Liver (tissue), 9 donors: ENCODE data around the gene BACH2. TPM values are rescaled to one million over a fixed set of nuclear protein-coding genes. Genes with fewer than 3 reads are reported as not detected.

Experiments used
- DNase-seq: peaks from one replicate; pipeline ENCODE4 v3.0.0-alpha.2; 2017; ENCODE audit warnings: low spot score
- H3K27ac ChIP-seq, 2 donors: one replicate each; pipeline ENCODE4 v1.7.0; 2013; ENCODE audit warnings: inconsistent platforms in 2 of 2, low read length in 2 of 2, control low read depth in 1 of 2, low read depth in 1 of 2, mild to moderate bottlenecking in 1 of 2
- H3K27me3 ChIP-seq, 4 donors: one replicate each; pipeline versions ENCODE4 v1.6.1 to v1.7.0; 2013; ENCODE audit warnings: low read length in 3 of 4, inconsistent platforms in 1 of 4, mild to moderate bottlenecking in 1 of 4, moderate library complexity in 1 of 4; ENCODE audit not compliant: control insufficient read depth in 4 of 4, insufficient read depth in 4 of 4
- H3K36me3 ChIP-seq, 4 donors: one replicate each; pipeline versions ENCODE4 v1.6.1 to v1.7.0; 2013; ENCODE audit warnings: low read length in 3 of 4, mild to moderate bottlenecking in 3 of 4, low read depth in 1 of 4, moderate library complexity in 1 of 4; ENCODE audit not compliant: control insufficient read depth in 4 of 4, insufficient read depth in 3 of 4
- H3K4me1 ChIP-seq, 4 donors: one replicate each; pipeline versions ENCODE4 v1.6.1 to v1.7.0; 2013; ENCODE audit warnings: low read length in 3 of 4, mild to moderate bottlenecking in 3 of 4, moderate library complexity in 1 of 4; ENCODE audit not compliant: control insufficient read depth in 4 of 4, insufficient read depth in 4 of 4
- H3K4me3 ChIP-seq, 3 donors: one replicate each; pipeline versions ENCODE4 v1.6.1 to v1.7.0; 2013; ENCODE audit warnings: low read length in 3 of 3, control low read depth in 1 of 3, low read depth in 1 of 3, mild to moderate bottlenecking in 1 of 3
- H3K9ac ChIP-seq, 2 donors: one replicate each; pipeline ENCODE4 v1.7.0; 2013; ENCODE audit warnings: low read length in 2 of 2, mild to moderate bottlenecking in 2 of 2, moderate library complexity in 2 of 2, control low read depth in 1 of 2, low read depth in 1 of 2
- H3K9me3 ChIP-seq, 4 donors: one replicate each; pipeline versions ENCODE4 v1.6.1 to v1.7.0; 2013; ENCODE audit warnings: low read length in 3 of 4; ENCODE audit not compliant: control insufficient read depth in 4 of 4
- ATF3 ChIP-seq: IDR thresholded peaks from 2 replicates; pipeline ENCODE4 v1.6.1; 2016; ENCODE audit warnings: antibody characterized with exemption
- CTCF ChIP-seq: fragments of 150-350 bp; IDR thresholded peaks from 2 replicates; pipeline ENCODE4 v1.5.1; 2017; ENCODE audit warnings: improper control_type of control experiment, low read depth, low read length; ENCODE audit not compliant: missing input control
- EGR1 ChIP-seq, 2 donors: IDR thresholded peaks; 2 replicates each; pipeline ENCODE4 v1.6.1; 2016 to 2018; ENCODE audit warnings: antibody characterized with exemption in 2 of 2, low read depth in 2 of 2
- FOXA1 ChIP-seq: IDR thresholded peaks from 2 replicates; pipeline ENCODE4 v1.6.1; 2016; ENCODE audit warnings: antibody characterized with exemption
- FOXA2 ChIP-seq: IDR thresholded peaks from 2 replicates; pipeline ENCODE4 v1.6.1; 2016; ENCODE audit warnings: antibody characterized with exemption
- GABPA ChIP-seq, 2 donors: IDR thresholded peaks in 1 of 2; conservative IDR thresholded peaks in 1 of 2; 2 replicates each; pipeline ENCODE4 v1.6.1; 2016; ENCODE audit warnings: antibody characterized with exemption in 2 of 2, mild to moderate bottlenecking in 1 of 2, moderate library complexity in 1 of 2
- HNF4A ChIP-seq, 2 donors: conservative IDR thresholded peaks; 2 replicates each; pipeline ENCODE4 v1.6.1; 2016; ENCODE audit warnings: antibody characterized with exemption in 2 of 2, mild to moderate bottlenecking in 2 of 2
- HNF4G ChIP-seq: IDR thresholded peaks from 2 replicates; pipeline ENCODE4 v1.6.1; 2016; ENCODE audit warnings: antibody characterized with exemption
- JUND ChIP-seq, 2 donors: IDR thresholded peaks; 2 replicates each; pipeline ENCODE4 v1.6.1; 2016; ENCODE audit warnings: antibody characterized with exemption in 2 of 2
- MAX ChIP-seq: IDR thresholded peaks from 2 replicates; pipeline ENCODE4 v1.6.1; 2016; ENCODE audit warnings: antibody characterized with exemption
- NR2F2 ChIP-seq: IDR thresholded peaks from 2 replicates; pipeline ENCODE4 v1.6.1; 2016; ENCODE audit warnings: antibody characterized with exemption
- RAD21 ChIP-seq, 2 donors: IDR thresholded peaks; 2 replicates each; pipeline ENCODE4 v1.6.1; 2016; ENCODE audit warnings: antibody characterized with exemption in 2 of 2, mild to moderate bottlenecking in 2 of 2
- REST ChIP-seq: IDR thresholded peaks from 2 replicates; pipeline ENCODE4 v1.6.1; 2016; ENCODE audit warnings: antibody characterized with exemption, mild to moderate bottlenecking
- RXRA ChIP-seq, 2 donors: IDR thresholded peaks; 2 replicates each; pipeline ENCODE4 v1.6.1; 2017 to 2018; ENCODE audit warnings: antibody characterized with exemption in 2 of 2, mild to moderate bottlenecking in 1 of 2
- SP1 ChIP-seq: IDR thresholded peaks from 2 replicates; pipeline ENCODE4 v1.6.1; 2018; ENCODE audit warnings: antibody characterized with exemption, mild to moderate bottlenecking
- TAF1 ChIP-seq: conservative IDR thresholded peaks from 2 replicates; pipeline ENCODE4 v1.6.1; 2016; ENCODE audit warnings: antibody characterized with exemption, mild to moderate bottlenecking
- YY1 ChIP-seq: IDR thresholded peaks from 2 replicates; pipeline ENCODE4 v1.6.1; 2016; ENCODE audit warnings: antibody characterized with exemption, mild to moderate bottlenecking
- ZBTB33 ChIP-seq: IDR thresholded peaks from 2 replicates; pipeline ENCODE4 v1.6.1; 2016; ENCODE audit warnings: antibody characterized with exemption
- WGBS: extraction: QIAGEN DNeasy Blood & Tissue Kit; methylation state at CpG from one replicate; pipeline ENCODE4 v1.1.7; 2013; 5-methylcytosine and 5-hydroxymethylcytosine counted together
- polyA plus RNA-seq, 2 donors: library from polyadenylated mRNA; stranded (reverse) in 1 of 2; unstranded in 1 of 2; fragments of 200-250 nt in 1 of 2; fragments of >200 nt in 1 of 2; fragmentation: Nextera tagmentation in 1 of 2; extraction: Ambion mirVana in 1 of 2; gene quantifications; one replicate each; pipeline versions ENCODE4 v1.2.1 to v1.2.3, GENCODE V29; 2013 to 2015
- total RNA-seq, 2 donors: library from RNA; depleted of rRNA; stranded (reverse); fragments of >200 nt; gene quantifications; one replicate each; pipeline ENCODE4 v1.2.3, GENCODE V29; 2014
- donor health status: healthy.
- donor health status: healthy.
- donor health status: healthy.
- donor health status: healthy.
- donor health status: healthy.

BACH2 gene
- total and polyA plus RNA-seq, 4 donors, result 1.9 to 3.7 (median 1.9) TPM

- no peaks in the 10 kb centered on the region for H3K9me3 ChIP-seq
- H3K36me3 ChIP-seq, result no peaks in the 10 kb centered on the region
- no peak for DNase-seq
- WGBS, result 84% methylated on average over 1 of the region's 1 CpG
- H3K9ac ChIP-seq, result no peak overlapping the region
- no peak overlapping the region for H3K4me3 ChIP-seq
- no peaks in the 10 kb centered on the region for H3K4me1 ChIP-seq
- H3K27ac ChIP-seq, result no peak overlapping the region
- TF ChIP-seq RXRA (IDR thresholded peaks at IDR 0.05) (no peak), SP1 (no peak), RAD21 (IDR thresholded peaks at IDR 0.05) (no peak), HNF4G (no peak), TAF1 (no peak), ATF3 (no peak), REST (no peak), FOXA1 (no peak), NR2F2 (no peak), YY1 (no peak), EGR1 (IDR thresholded peaks at IDR 0.05; ENCODE audit: low read depth in 2 of 2) (no peak)
- no peaks in the 10 kb centered on the region for H3K27me3 ChIP-seq
Measured at GRCh38 chr6:90101403-90101802, 195.2 kb downstream of the BACH2 start.

- no peak for DNase-seq
- H3K27me3 ChIP-seq, result no peaks in the 10 kb centered on the region
- no peak overlapping the region for H3K27ac ChIP-seq
- no peaks in the 10 kb centered on the region for H3K36me3 ChIP-seq
- H3K9me3 ChIP-seq, result no peaks in the 10 kb centered on the region
- 96% methylated on average over 3 of the region's 3 CpGs for WGBS
- no peak overlapping the region for H3K4me3 ChIP-seq
- no peak overlapping the region for H3K9ac ChIP-seq
- H3K4me1 ChIP-seq, result no peaks in the 10 kb centered on the region
- TF ChIP-seq TAF1, result no peak
- TF ChIP-seq YY1, result no peak
- TF ChIP-seq ATF3, result no peak
- no peak for TF ChIP-seq FOXA1
- no peak for TF ChIP-seq JUND (IDR thresholded peaks at IDR 0.05)
- no peak for TF ChIP-seq FOXA2
- TF ChIP-seq HNF4G, result no peak
- TF ChIP-seq MAX, result no peak
- TF ChIP-seq SP1, result no peak
- TF ChIP-seq EGR1 (IDR thresholded peaks at IDR 0.05; ENCODE audit: low read depth in 2 of 2), result no peak
- no peak for TF ChIP-seq ZBTB33
- TF ChIP-seq RAD21 (IDR thresholded peaks at IDR 0.05), result no peak
- no peak for TF ChIP-seq GABPA (IDR thresholded peaks at IDR 0.05 in 1 of 2, conservative IDR thresholded peaks at IDR 0.05 in 1 of 2)
- no peak for TF ChIP-seq REST
- TF ChIP-seq RXRA (IDR thresholded peaks at IDR 0.05), result no peak
- no peak for TF ChIP-seq NR2F2
- no peak for TF ChIP-seq HNF4A (conservative IDR thresholded peaks at IDR 0.05)
- no peak for TF ChIP-seq CTCF
Measured at GRCh38 chr6:90100059-90100665, 196.5 kb downstream of the BACH2 start.
